NCI-H146 treated with DMSO at 0.1 percent for 48 hours (cell line): ENCODE results near the gene CREB3L1.
A peak's percentile ranks its signal among the peaks of the same experiment; 100 is the strongest.

Experiments used
- DNase-seq: peaks from one replicate; lab custom pipeline; 2025; ENCODE audit not compliant: unreplicated experiment; lab: John Stamatoyannopoulos, UW

Gene CREB3L1

GRCh38 chr11:46363031-46363407 is 85.6 kb downstream of the CREB3L1 start:
- DNase-seq: peak; percentile 56

GRCh38 chr11:46363455-46364005 is 86.1 kb downstream of the CREB3L1 start:
- DNase-seq: peak; percentile 61

- DNase-seq: no peak
These were observed 86.6 kb downstream of the CREB3L1 start for GRCh38 chr11:46364056-46364455.

DNA sequence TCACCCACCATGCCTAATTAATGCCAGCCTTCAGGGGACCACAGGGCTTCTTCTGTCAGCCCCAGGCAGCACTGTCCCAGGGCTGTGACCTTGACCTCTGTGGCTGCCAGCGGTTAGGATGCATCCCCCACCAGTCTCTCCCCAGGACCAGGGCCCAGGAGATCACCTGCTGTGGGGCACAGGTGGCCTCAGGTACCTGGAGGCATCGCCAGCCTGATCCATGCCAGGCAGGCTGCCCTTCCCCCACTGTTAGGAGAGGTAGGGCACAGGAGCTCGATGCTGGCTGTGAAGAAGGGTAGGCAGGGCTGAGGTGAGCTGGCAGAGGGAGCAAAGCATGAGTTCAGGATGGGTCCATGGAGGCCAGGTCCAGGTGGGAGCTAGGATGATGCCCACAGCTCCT is 87.3 kb downstream of the CREB3L1 start:
- no peak for DNase-seq

- no peak for DNase-seq
These were observed 88.8 kb downstream of the CREB3L1 start for GRCh38 chr11:46366260-46366659.

- DNase-seq: no peak
These were observed 89.2 kb downstream of the CREB3L1 start for GRCh38 chr11:46366661-46367161.

GRCh38 chr11:46367244-46367915 is 89.9 kb downstream of the CREB3L1 start:
- no peak for DNase-seq

GRCh38 chr11:46367916-46368267 is 90.4 kb downstream of the CREB3L1 start:
- no peak for DNase-seq

DNA sequence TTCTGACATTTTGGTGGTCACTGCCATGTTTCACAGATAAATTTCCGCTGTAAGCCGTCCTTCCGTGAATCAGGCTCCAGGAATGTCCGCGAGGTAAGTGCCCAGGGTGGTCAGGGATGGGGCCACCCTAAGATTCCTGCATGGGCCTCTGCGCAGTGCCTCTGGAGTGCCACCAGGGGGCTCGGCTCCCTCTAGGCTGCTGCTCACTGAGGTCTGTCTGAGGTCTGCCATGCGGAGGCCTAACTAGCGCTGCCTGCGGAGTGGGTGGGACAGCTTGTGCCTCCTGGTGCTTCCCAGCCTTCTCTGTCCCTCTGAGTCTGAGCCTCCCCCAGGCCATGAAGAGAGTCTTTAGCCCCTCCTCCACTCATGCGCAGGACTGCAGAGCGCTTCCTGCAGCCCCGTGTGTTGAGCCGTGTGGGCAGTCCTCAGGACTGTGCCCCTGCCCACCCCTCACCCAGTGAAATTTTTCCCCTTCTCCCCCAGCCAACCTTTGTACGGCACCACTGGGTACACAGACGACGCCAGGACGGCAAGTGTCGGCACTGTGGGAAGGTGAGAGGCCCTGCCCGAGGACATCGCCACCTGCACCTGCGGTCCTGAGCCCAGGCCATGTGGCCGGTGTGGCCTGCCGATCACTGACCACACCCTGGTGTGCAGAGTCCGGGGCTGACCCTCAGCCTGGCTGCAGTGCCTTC is 92.1 kb downstream of the CREB3L1 start:
- no peak for DNase-seq

GRCh38 chr11:46370253-46370652 is 92.8 kb downstream of the CREB3L1 start:
- DNase-seq: no peak
